ENCODE data around the gene AGPAT2. TPM values are rescaled to one million over a fixed set of nuclear protein-coding genes. Genes with fewer than 3 reads are reported as not detected.

AGPAT2 gene
- total RNA-seq, 2 donors from 2014 or later, result 33.4 to 39.8 TPM

DNA sequence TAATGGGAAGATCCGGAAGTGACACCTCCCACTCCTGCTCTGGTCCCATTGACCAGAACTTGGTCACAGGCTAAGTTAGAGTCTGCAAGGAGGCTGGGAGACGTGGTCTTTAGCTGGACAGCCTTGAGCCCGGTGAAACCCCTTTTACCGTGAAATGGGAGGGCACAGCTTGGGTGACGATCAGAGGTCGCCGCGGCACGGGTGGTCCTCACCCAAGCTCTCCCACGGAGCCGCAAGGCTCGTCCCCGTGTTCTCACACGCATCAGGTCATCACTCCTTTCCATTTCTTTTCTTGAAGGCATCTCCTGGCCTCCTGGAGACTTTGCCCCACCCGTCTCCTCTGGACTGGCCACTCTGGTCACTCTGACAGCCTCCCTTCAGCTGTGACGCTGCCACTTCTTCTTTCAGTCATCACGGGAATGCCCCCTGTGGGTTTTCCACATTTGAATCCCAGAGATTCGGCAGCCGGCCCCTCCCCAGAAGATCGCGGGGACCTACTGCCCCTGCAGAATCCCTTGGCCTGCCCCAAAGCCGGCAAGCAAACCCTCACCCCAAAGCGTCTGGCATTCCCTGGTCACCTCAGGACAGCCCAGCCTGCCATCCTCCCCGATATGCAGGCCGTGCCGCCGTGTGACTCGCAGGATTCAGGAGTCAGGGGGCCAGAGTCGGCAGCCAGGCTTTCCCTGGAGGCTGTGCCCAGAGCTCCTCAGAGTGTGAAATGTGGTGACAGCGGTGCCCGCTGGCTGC is 43.5 kb downstream of the AGPAT2 start:
- H3K9ac ChIP-seq (ENCODE audit: extremely low read depth, low read length, poor library complexity, severe bottlenecking), result no peak overlapping the region
- 78 to 82% methylated on average over 21 to 31 of the region's 31 CpGs for WGBS, 2 experiments (ENCODE audit: insufficient coverage in 1 of 2, insufficient read length in 1 of 2)
- Mint-ChIP-seq H3K36me3 (ENCODE audit: low read depth) (no peaks in the 10 kb centered on the region), H3K27me3 (ENCODE audit: insufficient read depth) (peaks cover 10% of the 10 kb centered on the region), H3K27ac (no peak overlapping the region), H3K4me3 (no peak overlapping the region), H3K4me1 (no peaks in the 10 kb centered on the region), H3K9me3 (no peaks in the 10 kb centered on the region)
- H3K27me3 ChIP-seq (ENCODE audit: control insufficient read depth, insufficient read depth, low read length, poor library complexity, severe bottlenecking), result peaks cover 11% of the 10 kb centered on the region
- H3K36me3 ChIP-seq (ENCODE audit: control insufficient read depth, insufficient read depth, low read length), result no peaks in the 10 kb centered on the region
- DNase-seq, result no peak
- TF ChIP-seq, protein P1, sequence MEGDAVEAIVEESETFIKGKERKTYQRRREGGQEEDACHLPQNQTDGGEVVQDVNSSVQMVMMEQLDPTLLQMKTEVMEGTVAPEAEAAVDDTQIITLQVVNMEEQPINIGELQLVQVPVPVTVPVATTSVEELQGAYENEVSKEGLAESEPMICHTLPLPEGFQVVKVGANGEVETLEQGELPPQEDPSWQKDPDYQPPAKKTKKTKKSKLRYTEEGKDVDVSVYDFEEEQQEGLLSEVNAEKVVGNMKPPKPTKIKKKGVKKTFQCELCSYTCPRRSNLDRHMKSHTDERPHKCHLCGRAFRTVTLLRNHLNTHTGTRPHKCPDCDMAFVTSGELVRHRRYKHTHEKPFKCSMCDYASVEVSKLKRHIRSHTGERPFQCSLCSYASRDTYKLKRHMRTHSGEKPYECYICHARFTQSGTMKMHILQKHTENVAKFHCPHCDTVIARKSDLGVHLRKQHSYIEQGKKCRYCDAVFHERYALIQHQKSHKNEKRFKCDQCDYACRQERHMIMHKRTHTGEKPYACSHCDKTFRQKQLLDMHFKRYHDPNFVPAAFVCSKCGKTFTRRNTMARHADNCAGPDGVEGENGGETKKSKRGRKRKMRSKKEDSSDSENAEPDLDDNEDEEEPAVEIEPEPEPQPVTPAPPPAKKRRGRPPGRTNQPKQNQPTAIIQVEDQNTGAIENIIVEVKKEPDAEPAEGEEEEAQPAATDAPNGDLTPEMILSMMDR (conservative IDR thresholded peaks at IDR 0.05), result no peak
- H3K27ac ChIP-seq (ENCODE audit: low read depth, low read length), result no peak overlapping the region
- no peaks in the 10 kb centered on the region for H3K9me3 ChIP-seq (ENCODE audit: control insufficient read depth, low read length)
- H3K4me1 ChIP-seq (ENCODE audit: control insufficient read depth, insufficient read depth, low read length), result no peaks in the 10 kb centered on the region
- H3K4me3 ChIP-seq (ENCODE audit: low read length), result no peak overlapping the region

DNA sequence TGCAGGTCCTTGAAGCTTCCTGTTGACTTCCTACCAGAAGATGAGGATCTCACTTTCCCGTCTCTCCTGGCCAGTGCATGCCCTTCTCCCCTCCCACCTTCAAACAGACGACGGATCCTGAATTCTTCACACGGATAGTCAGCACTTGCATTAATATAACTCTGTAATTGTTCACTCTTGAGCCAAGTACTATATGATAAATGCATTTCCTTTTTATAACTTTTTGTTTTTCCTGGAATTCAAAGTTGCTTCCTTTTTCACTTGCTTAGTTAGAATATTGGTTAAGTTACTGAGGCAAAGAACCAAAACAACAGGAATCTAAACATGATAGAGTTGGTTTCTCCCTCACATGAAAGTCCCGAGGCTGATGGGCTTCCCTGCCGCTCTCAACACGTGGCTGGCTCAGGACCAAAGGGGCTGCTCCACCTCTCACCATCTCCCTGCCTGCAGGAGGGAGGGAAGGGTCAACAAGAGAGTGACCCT is 44.8 kb downstream of the AGPAT2 start:
- Histone ChIP-seq H3K9ac (ENCODE audit: extremely low read depth, low read length, poor library complexity, severe bottlenecking) (no peak overlapping the region), H3K36me3 (ENCODE audit: control insufficient read depth, insufficient read depth, low read length) (no peaks in the 10 kb centered on the region), H3K27ac (ENCODE audit: low read depth, low read length) (no peak overlapping the region), H3K4me1 (ENCODE audit: control insufficient read depth, insufficient read depth, low read length) (no peaks in the 10 kb centered on the region), H3K27me3 (ENCODE audit: control insufficient read depth, insufficient read depth, low read length, poor library complexity, severe bottlenecking) (peaks cover 11% of the 10 kb centered on the region), H3K4me3 (ENCODE audit: low read length) (no peak overlapping the region), H3K9me3 (ENCODE audit: control insufficient read depth, low read length) (no peaks in the 10 kb centered on the region)
- H3K27me3 Mint-ChIP-seq (ENCODE audit: insufficient read depth), result peaks cover 10% of the 10 kb centered on the region
- no peaks in the 10 kb centered on the region for H3K36me3 Mint-ChIP-seq (ENCODE audit: low read depth)
- TF ChIP-seq, protein P1 (conservative IDR thresholded peaks at IDR 0.05), result no peak
- DNase-seq, result no peak
- no peak overlapping the region for H3K4me3 Mint-ChIP-seq
- whole genome bisulfite sequencing, 2 experiments (ENCODE audit: insufficient coverage in 1 of 2, insufficient read length in 1 of 2), result 78 to 83% methylated on average over 2 to 7 of the region's 7 CpGs
- H3K4me1 Mint-ChIP-seq, result no peaks in the 10 kb centered on the region
- no peaks in the 10 kb centered on the region for H3K9me3 Mint-ChIP-seq
- H3K27ac Mint-ChIP-seq, result no peak overlapping the region

GRCh38 chr9:136640171-136641111 is 46.8 kb downstream of the AGPAT2 start:
- Mint-ChIP-seq H3K4me1 (no peaks in the 10 kb centered on the region), H3K36me3 (ENCODE audit: low read depth) (no peaks in the 10 kb centered on the region), H3K27me3 (ENCODE audit: insufficient read depth) (peaks cover 10% of the 10 kb centered on the region), H3K4me3 (no peak overlapping the region), H3K27ac (no peak overlapping the region), H3K9me3 (no peaks in the 10 kb centered on the region)
- WGBS, 2 experiments (ENCODE audit: insufficient coverage in 1 of 2, insufficient read length in 1 of 2), result 89 to 96% methylated on average over 25 to 32 of the region's 32 CpGs
- H3K27ac ChIP-seq (ENCODE audit: low read depth, low read length), result no peak overlapping the region
- no peaks in the 10 kb centered on the region for H3K9me3 ChIP-seq (ENCODE audit: control insufficient read depth, low read length)
- H3K4me1 ChIP-seq (ENCODE audit: control insufficient read depth, insufficient read depth, low read length), result no peaks in the 10 kb centered on the region
- no peaks in the 10 kb centered on the region for H3K36me3 ChIP-seq (ENCODE audit: control insufficient read depth, insufficient read depth, low read length)
- DNase-seq, result no peak
- H3K4me3 ChIP-seq (ENCODE audit: low read length), result no peak overlapping the region
- no peak overlapping the region for H3K9ac ChIP-seq (ENCODE audit: extremely low read depth, low read length, poor library complexity, severe bottlenecking)
- peaks cover 11% of the 10 kb centered on the region for H3K27me3 ChIP-seq (ENCODE audit: control insufficient read depth, insufficient read depth, low read length, poor library complexity, severe bottlenecking)
- TF ChIP-seq, protein P1 (conservative IDR thresholded peaks at IDR 0.05), result no peak

All from endodermal cell (in vitro differentiated cells).